OCI-LY1 (cell line): ENCODE results near the gene MAP6D1.

Experiments
- EZH2 ChIP-seq: fragments of 200-600 bp; sonication (generic), shearing (Covaris generic); IDR thresholded peaks from 2 replicates; pipeline ENCODE4 v1.8.0; 2017; ENCODE audit warnings: borderline replicate concordance, mixed run types, mild to moderate bottlenecking, antibody characterized with exemption, low read length, moderate library complexity, mixed read lengths
- TF ChIP-seq, protein P1 (sequence below): fragments of 200-600 bp; sonication (generic), shearing (Covaris generic); IDR thresholded peaks from 2 replicates; pipeline ENCODE4 v1.5.1; 2017; ENCODE audit warnings: mild to moderate bottlenecking, antibody characterized with exemption, low read length, moderate library complexity, mixed read lengths

DNA sequence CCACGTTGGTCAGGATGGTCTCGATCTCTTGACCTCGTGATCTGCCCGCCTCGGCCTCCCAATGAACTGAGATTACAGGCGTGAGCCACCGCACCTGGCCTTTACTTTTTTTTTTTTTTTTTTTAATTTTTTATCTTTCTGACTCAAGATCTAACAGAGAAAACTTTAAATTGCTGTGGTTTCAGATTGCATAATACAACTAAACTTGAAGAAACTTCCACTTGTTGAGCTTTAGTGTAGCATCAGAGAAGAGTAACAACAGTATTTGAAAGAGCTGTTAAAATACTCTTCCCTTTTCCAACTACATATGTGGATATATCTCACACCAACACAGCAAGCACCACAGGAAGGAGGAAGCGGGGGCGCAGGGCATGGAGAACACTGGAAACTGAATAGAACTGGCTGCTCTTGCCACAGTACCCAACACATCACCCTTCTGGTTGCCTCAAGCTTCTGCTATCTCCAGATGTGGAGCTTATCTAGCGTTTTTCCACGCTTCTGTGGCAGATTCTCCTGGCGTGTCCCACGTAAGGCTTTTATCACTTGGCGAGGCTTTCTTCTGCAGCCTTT is 45.4 kb downstream of the MAP6D1 start:
- TF ChIP-seq, protein P1, sequence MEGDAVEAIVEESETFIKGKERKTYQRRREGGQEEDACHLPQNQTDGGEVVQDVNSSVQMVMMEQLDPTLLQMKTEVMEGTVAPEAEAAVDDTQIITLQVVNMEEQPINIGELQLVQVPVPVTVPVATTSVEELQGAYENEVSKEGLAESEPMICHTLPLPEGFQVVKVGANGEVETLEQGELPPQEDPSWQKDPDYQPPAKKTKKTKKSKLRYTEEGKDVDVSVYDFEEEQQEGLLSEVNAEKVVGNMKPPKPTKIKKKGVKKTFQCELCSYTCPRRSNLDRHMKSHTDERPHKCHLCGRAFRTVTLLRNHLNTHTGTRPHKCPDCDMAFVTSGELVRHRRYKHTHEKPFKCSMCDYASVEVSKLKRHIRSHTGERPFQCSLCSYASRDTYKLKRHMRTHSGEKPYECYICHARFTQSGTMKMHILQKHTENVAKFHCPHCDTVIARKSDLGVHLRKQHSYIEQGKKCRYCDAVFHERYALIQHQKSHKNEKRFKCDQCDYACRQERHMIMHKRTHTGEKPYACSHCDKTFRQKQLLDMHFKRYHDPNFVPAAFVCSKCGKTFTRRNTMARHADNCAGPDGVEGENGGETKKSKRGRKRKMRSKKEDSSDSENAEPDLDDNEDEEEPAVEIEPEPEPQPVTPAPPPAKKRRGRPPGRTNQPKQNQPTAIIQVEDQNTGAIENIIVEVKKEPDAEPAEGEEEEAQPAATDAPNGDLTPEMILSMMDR, result no peak
- no peak for TF ChIP-seq EZH2
